HEK293 (cell line): ENCODE measurements around the gene OLFM3.

Experiments used
- CTCF ChIP-seq: fragments of 450-650 bp; formaldehyde crosslinking; IDR thresholded peaks from 2 replicates; pipeline ENCODE4 v1.5.1; 2016; ENCODE audit warnings: missing biosample characterization, missing genetic modification characterization
- TCF7L2 ChIP-seq: IDR thresholded peaks from 2 replicates; pipeline ENCODE4 v1.6.1; 2011; ENCODE audit warnings: low read depth, mild to moderate bottlenecking, inconsistent platforms, low read length, moderate library complexity, borderline replicate concordance

DNA sequence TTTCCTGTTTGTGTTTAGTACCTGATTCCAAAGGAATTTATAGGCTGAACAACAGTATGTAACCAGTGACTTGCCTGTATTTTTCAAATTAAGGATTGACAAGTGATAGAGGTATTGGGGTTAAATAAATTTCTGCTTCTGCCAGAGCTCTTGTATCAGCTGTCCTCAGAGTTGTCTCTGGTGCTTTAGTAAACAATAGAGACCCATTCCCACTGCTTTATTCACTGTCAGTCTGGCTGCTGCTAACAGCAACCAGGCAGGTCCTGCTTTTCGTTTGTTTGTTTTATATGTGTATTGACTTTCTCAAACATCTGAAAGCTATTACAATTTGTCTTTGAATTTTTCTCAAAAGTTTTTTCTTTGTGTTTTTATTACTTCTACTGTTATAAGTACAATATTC lies 76.1 kb downstream of the OLFM3 start:
- TF ChIP-seq TCF7L2 (no peak), CTCF (no peak)
